ENCODE results near the gene CAST.

The CAST gene

DNA sequence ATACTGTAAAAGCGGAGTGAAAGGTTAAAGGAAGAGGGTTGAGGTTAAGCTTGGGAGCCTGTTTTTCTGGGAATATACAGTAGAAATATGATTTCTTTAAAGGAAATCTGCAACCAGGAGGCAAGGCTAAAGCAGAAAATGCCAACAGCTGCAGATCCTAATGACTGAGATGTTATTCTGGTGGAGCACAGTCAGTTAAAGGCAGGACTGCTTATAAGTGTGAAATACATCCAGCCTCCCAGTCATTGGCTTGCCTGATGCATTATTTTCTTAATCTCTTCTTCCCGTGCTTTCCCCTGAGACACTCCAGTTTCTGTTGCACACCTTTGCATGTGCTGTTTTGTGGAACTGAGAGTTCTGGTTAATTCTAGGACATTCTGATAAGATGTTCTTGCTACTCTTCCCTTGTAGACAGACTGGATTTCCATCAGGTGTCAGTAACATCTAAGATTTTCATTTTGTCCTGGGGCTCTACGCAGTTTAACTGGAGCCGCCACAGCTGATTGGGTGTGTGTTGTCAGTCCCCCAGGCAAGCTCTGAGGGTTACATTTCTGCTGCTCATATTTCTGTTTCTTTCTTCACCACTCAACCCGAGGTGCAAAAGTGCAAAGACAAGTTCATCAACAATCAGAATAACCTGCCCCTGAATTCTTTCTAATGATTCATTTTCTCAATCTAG, 44.4 kb downstream of the CAST start:
- no peak for DNase-seq

DNA sequence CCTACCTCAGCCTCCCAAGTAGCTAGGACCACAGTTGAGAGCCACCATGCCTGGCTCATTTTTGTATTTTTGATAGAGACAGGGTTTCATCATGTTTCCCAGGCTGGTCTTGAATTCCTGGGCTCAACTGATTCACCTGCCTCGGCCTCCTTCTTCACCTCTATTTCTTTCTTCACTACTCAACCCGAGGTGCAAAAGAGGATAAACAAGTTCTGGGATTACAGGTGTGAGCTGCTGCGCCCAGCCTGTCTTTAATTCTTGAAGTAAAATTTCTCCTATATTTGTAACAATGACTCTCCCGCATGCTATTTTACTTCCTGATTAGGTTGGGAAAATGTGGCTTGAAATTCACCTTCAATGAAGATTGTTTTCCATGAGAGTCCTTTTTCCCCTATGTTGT, 46.4 kb downstream of the CAST start:
- no peak for DNase-seq

DNA sequence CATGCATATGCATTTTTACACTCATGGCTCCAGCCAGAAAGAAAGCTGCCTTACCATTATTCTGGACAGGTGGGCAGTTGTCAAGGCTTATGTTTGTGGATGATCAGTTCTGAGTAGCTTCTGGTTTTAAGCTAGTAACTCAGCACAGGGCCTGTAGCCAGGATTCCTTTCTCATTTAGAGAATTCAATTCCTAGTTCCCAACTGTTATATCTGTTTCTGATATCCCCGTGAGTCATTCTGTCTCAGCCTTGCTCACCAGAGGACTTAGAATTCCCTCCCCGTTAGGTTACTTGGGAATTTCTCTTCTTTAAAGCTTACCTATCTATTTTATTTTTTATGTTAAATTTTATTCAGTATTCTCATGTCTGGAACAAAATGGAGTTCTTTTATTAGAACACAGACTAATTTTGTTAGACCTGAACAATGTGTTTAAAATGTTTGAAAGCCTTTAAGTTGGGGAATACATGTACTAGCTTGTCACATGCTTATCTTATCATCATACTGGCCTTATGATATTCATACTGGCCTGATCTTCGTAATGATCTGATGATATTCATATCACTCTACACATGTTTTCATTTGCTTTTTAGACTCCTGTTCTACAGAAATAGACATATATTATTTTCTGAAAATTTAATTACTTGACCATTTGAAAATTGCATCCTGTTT, 47.1 kb downstream of the CAST start:
- DNase-seq, result no peak

DNA sequence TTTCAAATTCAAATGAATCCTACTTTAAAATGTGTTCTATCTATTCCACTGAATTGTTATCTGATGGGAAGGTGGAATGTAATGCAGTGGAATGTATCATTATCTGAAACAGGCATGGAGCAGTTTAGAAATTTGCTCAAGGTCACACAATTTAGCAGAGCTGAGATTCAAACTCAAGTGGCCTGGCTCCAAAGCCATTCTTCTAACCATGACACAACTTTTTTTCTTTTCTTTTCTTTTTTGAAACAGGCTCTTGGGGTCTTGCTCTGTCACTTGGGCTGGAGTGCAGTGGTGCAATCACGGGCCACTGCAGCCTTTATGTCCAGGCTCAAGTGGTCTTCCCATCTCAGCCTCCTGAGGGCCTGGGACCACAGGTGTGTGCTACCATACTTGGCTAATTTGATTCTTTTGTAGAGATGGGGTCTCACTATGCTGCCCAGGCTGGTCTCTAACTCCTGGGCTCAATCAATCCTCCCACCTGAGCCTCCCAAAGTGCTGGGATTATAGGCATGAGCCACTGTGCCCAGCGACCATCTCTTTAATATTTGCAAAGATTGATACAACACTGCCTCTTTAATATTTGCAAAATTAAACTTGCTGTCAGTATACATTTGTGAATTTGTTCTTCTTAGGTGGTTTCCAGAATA, 50.0 kb downstream of the CAST start:
- DNase-seq, result no peak

DNA sequence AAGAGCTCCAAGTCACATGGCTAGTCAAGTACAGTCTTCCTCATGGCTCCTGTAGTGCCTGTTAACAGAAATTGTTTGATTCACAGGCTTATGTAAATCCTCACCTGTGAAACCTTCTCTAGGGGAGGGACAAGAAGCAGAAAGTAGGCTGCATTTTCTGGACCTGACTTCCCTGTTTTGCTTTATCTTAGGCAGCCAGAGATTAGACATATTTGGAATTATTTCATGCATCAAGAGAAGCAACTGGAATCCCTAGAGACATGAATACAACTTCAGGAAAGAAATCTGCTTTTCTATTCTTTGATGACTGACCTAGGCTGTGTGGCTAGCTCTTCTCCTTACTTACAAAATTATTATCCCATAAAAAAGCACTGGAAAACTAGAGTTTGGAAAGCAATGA, 52.3 kb downstream of the CAST start:
- no peak for DNase-seq

DNA sequence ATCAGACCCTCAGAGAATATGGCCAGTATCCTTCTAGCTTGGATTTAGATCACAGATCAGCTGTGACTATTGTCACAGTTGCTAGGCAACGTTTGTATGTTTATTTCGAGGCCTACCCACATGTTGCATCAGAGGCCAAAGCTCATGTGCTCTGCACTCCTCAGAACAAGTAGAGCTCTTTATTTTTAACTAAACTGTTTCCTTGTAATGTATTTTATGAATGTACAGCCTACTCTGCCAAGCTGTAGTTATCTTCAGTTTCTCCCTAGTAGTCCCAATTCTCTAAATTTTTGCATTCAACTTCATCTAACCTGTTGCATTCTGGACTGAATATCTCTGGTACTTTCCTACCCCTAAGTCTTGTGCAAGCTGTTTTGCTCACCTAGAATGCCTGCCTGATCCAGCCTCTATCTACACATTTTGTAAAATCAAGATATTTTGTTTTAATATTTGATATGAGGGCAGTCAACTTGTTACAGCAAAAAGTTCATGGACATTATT, 52.8 kb downstream of the CAST start:
- DNase-seq, result peak in 1 of 56 donors; percentile 4

DNA sequence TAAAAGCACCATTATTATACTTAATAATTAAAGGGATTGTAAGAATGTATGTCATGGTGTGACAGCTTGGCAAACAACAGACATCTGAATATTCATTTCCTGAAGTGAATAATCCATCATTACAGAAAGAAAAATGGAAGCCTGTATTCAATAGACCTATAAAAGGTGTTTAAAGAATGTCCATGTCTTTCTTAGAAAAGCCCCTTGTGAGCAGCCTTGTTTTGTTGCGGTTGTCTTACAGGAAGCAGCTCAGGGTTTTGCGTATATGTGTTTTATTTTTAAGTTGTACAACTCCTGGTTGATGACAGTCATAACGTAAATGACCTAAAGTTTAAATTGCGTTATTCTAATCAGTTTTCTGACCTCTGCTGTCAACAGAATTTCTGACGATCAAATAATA, 53.8 kb downstream of the CAST start:
- DNase-seq, result no peak

DNA sequence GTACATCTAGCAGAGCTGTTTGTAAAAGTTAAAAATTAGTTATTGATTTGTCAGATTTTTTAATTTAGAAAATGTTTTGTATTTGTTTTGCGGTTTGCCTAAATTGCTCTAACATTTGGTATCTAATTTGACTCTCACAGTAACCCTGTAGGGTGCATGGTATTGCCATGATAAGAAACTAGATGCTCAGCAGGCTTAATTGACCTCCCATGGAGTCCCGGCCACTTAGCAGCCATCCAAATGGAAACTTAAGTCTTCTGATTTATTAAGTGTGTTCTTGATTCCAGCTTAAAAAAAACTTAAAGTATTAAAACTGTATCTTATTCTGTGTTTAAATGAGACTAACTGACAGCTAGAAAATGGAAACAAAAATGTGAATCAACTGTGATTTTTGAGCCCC, 54.5 kb downstream of the CAST start:
- no peak for DNase-seq

DNA sequence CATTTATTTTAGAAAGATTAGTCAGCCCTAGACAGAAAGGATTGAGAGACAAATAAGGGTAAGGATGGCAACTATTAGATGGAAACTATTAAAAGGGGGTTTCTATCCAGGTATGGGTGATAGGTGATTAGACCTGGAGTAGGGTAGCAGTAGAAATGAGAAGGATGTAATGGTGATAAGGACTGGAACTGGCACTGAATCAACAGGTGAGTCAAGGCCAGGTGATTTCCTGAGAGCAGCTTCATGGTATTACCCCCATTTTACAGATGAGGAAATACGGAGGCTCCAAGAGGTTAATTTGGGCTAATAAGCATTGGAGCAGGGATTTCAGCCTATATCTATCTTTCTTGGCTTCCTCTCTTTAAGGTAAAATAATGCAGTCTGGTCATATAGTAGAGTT, 55.7 kb downstream of the CAST start:
- no peak for DNase-seq

DNA sequence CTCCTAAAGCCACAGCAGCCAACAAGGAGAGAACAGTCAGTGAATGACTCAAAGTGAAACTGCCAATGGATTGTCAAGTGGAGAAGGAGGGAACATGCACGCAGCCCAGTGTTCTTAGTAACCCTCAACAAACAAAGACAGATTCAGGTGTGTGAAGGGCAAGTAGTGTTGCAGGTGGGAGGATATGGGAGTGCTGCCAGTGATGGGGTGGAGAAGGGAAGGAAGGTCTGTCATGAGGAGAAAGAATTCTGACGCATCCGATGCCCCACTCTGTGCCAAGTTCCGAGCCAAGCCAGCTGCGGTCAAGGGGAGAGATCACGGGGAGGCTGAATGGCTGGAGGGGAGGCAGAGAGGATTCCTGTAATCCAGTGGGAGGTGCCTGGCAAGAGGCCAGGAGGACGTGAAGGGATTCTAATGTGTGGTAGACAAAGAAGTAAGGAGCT, 56.5 kb downstream of the CAST start:
- peak in 8 of 56 donors; percentile 8 to 57 (median 40) for DNase-seq

DNA sequence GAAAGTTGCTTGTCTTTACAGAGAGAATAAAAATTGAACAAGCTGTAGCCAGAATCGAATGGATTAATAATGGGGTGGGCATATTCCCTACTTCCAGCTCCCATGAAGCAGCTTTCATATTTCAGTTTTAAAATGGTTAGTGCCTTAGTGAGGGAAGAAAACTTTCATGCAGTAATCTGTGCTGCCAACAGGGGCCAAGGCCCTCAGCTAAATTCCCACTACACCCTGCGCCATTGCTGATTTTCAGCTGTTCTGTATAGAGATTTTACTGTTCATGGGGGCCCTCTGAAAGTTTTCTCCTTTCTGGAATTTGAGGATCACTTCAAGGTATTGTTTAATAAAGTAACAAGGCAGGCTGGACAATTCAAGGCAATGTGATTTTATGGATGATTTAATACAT, 58.2 kb downstream of the CAST start:
- DNase-seq, result no peak

DNA sequence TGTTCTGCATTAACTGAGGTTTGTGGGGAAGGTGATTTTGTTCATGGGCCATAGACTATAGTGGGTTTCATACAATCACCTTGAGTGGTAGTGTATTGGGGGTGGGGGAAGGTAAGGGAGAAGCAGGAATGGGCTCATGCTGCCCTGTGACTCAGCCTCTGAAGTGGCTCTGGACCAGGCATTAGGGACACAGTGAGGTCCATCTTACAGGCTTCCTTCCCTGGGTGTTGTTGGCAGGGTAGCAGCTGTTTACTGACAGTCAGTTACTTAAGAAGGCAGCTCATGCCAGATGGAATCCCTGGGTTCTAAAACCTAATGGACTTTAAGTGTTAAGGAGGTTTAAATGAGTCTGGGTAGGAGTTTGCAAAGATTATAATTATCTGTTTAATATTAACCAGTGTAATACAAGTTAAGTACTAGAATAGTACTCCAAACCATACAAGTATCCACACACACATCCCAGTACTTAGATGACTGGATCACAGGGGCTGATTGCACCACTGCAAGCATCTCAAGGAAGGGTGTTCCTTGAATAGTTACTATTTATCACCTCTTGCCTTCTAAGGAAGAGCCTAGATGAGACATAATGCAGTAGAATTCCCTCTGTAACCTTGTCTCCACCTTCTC, 59.3 kb downstream of the CAST start:
- peak in 2 of 56 donors; percentile 7 to 15 for DNase-seq

DNA sequence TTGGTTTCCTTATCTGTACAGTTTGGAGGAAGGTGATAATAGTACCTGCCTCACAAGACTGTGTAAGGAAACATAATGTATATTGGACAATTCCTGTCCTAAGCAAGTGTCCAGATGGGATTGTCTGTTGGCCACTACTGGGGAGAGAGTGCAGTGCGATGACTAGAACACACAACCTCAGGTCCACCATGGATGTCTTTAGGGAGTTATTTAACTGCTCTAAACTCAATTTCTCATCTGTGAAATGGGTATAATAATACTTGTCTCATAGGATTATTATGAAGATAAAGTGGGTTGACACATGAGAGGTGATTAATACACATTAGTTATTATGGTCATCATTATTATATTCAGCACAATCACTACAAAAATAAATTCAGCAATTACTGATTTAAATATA, 63.1 kb downstream of the CAST start:
- DNase-seq, result no peak

DNA sequence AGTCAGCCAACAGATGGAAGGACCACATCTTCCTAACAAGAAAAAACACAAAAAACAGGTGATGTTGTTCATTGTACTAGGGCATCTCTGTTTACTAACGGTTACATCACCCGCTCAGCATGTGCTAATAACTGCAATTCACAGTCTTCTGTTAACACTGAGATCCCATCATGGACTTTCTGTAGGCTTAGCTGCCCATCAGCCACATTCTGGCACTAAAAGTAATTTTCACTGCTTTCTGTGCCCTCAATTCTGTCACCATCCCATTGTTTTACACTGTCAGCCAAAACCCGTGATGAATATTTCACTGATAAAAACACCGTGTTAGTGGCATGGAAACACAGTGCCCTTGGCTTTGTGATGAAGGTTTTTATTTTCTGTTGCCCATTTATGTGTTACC, 64.6 kb downstream of the CAST start:
- no peak for DNase-seq

DNA sequence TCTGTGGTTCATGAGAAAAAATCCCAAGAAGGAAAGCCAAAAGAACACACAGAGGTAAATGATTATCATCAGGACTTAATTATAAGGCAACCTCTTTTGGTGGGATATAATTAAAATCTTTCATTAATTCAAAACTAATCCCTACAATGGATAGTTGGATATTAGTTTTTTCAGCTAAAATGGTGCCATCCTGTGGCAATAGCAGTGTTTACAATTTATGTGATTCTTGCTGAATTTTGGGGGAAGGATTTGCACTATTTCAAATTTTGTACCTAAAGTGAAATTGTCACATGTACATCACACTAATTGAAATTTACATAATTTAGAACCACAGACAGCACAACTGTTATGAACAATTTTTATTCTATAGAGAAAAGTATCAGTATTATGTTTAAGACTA, 67.0 kb downstream of the CAST start:
- no peak for DNase-seq

DNA sequence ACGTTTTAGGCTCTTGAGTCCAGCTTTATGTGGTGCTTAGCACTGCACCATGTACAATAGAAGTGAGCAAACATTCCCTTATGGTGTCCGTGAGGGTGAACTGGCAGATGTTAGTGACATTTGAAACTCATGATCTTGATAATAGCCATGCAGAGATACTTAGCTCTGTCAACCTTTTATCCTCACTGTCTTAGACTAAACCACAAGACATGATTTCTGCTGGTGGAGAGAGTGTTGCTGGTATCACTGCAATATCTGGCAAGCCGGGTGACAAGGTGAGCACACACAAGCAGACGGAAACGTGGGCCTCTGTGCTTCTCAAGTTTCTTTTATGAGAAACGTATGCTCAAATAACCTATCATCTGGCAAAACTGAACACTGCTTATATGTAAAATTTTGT, 68.4 kb downstream of the CAST start:
- no peak for DNase-seq

DNA sequence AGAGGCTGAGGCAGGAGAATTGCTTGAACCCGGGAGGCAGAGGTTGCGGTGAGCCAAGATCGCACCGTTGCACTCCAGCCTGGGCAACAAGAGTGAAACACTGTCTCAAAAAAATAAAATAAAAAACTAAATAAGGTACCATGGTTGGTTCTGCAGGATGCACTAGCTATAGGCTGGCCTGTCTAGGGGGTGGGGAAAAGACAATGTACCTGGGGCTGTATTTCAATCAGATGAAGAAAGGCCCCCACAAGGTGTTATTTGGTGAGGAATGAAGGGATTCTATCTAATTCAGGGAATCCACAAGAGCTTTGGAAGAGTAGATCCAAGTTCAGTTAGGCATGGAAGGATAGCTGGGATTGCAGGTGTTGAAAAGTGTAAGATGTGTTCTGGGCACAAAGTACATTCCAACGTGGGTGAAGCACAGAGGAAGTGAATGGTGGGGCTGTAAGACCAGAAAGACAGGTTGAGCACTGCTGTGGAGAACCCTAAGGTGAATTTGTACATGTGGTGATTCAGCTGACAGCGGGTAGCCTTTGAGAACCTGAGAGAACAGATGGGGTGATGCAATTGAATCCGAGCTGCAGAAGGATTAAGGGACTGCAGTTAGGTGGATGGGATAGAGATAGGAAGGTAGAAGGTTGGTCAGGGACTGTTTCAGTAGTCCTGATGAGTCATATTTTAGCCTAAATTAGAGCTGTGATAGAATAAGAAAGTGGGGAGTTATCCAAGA, 71.8 kb downstream of the CAST start:
- no peak for DNase-seq

DNA sequence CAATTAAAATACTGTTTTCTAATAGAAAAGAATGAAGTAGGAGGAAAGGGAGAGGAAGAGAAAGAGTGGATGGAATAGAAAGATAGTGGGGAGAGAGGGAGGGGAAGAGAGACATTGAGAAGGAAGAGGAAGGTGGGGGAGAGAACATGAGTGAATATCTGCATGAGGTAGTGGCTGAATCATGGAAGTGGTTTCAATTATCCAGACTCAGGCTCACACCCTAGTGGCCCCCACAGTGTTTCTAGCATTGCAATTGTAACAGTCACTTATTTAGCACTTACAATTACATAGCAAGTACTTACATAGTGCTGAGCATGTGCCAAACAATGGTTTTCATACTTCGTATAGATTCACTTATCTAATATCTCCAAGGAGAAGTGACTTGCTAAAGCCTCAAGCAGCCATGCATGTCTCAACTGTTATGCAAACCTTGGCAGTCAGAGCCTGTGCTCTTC, 72.7 kb downstream of the CAST start:
- DNase-seq, result no peak

DNA sequence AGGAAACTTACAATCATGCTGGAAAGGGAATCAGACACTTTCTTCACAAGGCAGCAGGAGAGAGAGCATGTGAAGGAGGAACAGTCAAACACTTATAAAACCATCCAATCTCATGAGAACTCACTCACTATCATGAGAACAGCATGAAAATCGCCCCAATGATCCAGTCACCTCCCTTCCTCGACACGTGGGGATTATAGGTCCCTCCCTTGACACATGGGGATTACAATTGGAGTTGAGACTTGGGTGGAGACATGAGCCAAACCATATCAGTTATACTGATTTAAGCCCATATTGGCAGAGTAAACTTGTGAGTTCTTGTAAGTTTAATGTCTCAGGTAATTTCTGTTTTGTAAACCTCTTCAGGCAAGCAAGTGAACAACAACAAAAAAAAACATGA, 74.8 kb downstream of the CAST start:
- no peak for DNase-seq

DNA sequence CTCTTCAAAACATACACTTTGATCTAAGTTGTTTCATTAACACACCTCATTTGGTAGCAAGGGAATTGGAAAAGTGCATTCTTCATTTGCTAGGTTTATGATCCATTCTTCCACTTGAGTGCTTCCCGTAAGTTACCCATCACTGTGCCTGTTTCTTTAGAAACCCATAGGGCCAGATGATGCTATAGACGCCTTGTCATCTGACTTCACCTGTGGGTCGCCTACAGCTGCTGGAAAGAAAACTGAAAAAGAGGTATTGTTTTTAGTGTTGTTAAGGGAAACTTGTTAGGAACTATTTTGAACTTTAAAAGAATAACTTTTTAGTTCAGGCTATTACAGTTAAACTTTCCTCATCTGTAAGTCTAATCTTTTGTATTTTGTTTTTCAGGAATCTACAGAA, 78.9 kb downstream of the CAST start:
- no peak for DNase-seq

DNA sequence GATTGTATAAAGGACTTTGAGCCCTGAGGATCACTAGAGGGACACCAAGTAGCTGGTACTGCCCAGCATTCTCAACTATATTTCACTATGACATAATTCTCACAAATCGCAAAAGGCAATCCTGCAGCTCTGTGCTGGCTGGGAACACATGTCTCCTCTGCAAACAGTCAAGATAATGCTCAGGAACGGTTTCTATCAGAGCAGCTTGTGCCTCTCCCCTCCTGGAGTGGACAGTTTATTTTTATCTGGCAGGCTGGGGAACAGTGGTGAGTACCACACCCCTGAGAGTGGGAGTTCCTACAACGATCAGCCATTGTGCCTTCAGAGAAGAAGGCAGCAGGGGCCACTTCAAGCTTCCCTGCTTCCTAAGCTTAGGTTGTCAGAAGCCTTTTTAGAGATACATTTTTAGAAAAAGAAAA, 79.7 kb downstream of the CAST start:
- no peak for DNase-seq
